IMR-90 (cell line): Measurements from ENCODE around the gene IGF1. TPM values are rescaled to one million over a fixed set of nuclear protein-coding genes. Genes with fewer than 3 reads are reported as not detected.

ENCODE experiments used
- ATAC-seq: fragments of 200-7000 bp; cut with Tn5 transposase; 2 replicates; pipeline ENCODE4 v1.9.1; 2020; ENCODE audit warnings: low read depth, mild to moderate bottlenecking, moderate library complexity
- BruUV-seq: library from RNA; stranded (reverse); fragments of 400-500 nt; replicated peaks from 2 replicates; lab custom pipeline; 2021; lab: Mats Ljungman, UMichigan
- CTCF ChIA-PET: fragments of 300-600 bp; formaldehyde crosslinking; extraction: SDS; loops from one replicate; lab custom pipeline; 2021; ENCODE audit warnings: antibody characterized with exemption; lab: Yijun Ruan, JAX
- POLR2A ChIA-PET: fragments of 300-600 bp; sonication (Branson Sonifier 250); formaldehyde crosslinking; loops from one replicate; lab custom pipeline; 2022; ENCODE audit warnings: antibody characterized with exemption; ENCODE audit not compliant: unreplicated experiment; lab: Charles Lee
- DNase-seq: peaks from one replicate; pipeline ENCODE4 v3.0.0; 2013
- H2AFZ ChIP-seq: replicated peaks from 2 replicates; pipeline ENCODE3; 2013; ENCODE audit warnings: low read length, mild to moderate bottlenecking; ENCODE audit not compliant: poor library complexity
- H2AK5ac ChIP-seq: 2 replicates; pipeline ENCODE4 v1.6.1; 2013; ENCODE audit warnings: low read depth, low read length, inconsistent platforms
- H2AK9ac ChIP-seq: replicated peaks from 2 replicates; pipeline ENCODE3; 2013; ENCODE audit warnings: mild to moderate bottlenecking, low read depth, low read length, moderate library complexity; ENCODE audit not compliant: poor library complexity
- H2BK120ac ChIP-seq: 2 replicates; pipeline ENCODE4 v1.6.1; 2013; ENCODE audit warnings: low read depth, low read length, inconsistent platforms
- H2BK15ac ChIP-seq: 3 replicates; pipeline ENCODE4 v1.6.1; 2013; ENCODE audit warnings: low read depth, low read length, inconsistent platforms
- H2BK20ac ChIP-seq: 2 replicates; pipeline ENCODE4 v1.6.1; 2013; ENCODE audit warnings: low read depth, mild to moderate bottlenecking, inconsistent platforms, low read length, moderate library complexity
- H2BK5ac ChIP-seq: 2 replicates; pipeline ENCODE4 v1.6.1; 2013; ENCODE audit warnings: mild to moderate bottlenecking, low read depth, low read length, inconsistent platforms; ENCODE audit not compliant: poor library complexity, severe bottlenecking
- H3K14ac ChIP-seq: replicated peaks from 2 replicates; pipeline ENCODE4 v1.6.1; 2013; ENCODE audit warnings: low read depth, low read length, inconsistent platforms
- H3K18ac ChIP-seq: 2 replicates; pipeline ENCODE4 v1.6.1; 2013; ENCODE audit warnings: low read depth, low read length, control low read depth
- H3K23ac ChIP-seq: 2 replicates; pipeline ENCODE4 v1.6.1; 2013; ENCODE audit warnings: low read depth, low read length, inconsistent platforms
- H3K27ac ChIP-seq: 2 replicates; pipeline ENCODE4 v1.5.1; 2013; ENCODE audit warnings: mild to moderate bottlenecking, control low read depth, low read length; ENCODE audit not compliant: insufficient read depth
- H3K27me3 ChIP-seq: 2 replicates; pipeline ENCODE4 v1.6.1; 2013; ENCODE audit warnings: low read length; ENCODE audit not compliant: control insufficient read depth, insufficient read depth
- H3K36me3 ChIP-seq: 2 replicates; pipeline ENCODE4 v1.6.1; 2013; ENCODE audit warnings: low read length, mixed read lengths; ENCODE audit not compliant: control insufficient read depth, insufficient read depth
- H3K4ac ChIP-seq: 2 replicates; pipeline ENCODE4 v1.6.1; 2013; ENCODE audit warnings: low read depth, low read length, inconsistent platforms
- H3K4me1 ChIP-seq: 2 replicates; pipeline ENCODE4 v1.6.1; 2013; ENCODE audit warnings: low read length, mixed read lengths; ENCODE audit not compliant: control insufficient read depth, insufficient read depth
- H3K4me2 ChIP-seq: 2 replicates; pipeline ENCODE4 v1.6.1; 2013; ENCODE audit warnings: low read depth, mild to moderate bottlenecking, control low read depth, low read length, moderate library complexity
- H3K4me3 ChIP-seq: 2 replicates; pipeline ENCODE4 v1.5.1; 2013; ENCODE audit warnings: low read depth, mild to moderate bottlenecking, control low read depth, low read length, moderate library complexity; ENCODE audit not compliant: insufficient read depth
- H3K56ac ChIP-seq: 2 replicates; pipeline ENCODE4 v1.6.1; 2013; ENCODE audit warnings: low read length, inconsistent platforms; ENCODE audit not compliant: insufficient read depth; ENCODE audit errors: extremely low read depth
- H3K79me1 ChIP-seq, 2 experiments: 2 replicates each; pipeline ENCODE4 v1.6.1; 2013; ENCODE audit warnings: low read length in 2 of 2, inconsistent platforms in 1 of 2, low read depth in 1 of 2
- H3K9ac ChIP-seq: 2 replicates; pipeline ENCODE4 v1.6.1; 2013; ENCODE audit warnings: low read depth, low read length, control low read depth
- H3K9me1 ChIP-seq: 2 replicates; pipeline ENCODE4 v1.6.1; 2013; ENCODE audit warnings: low read length, inconsistent platforms; ENCODE audit not compliant: insufficient read depth
- H3K9me3 ChIP-seq: 2 replicates; pipeline ENCODE4 v1.6.1; 2013; ENCODE audit warnings: low read length; ENCODE audit not compliant: control insufficient read depth, insufficient read depth
- H4K20me1 ChIP-seq: 2 replicates; pipeline ENCODE4 v1.6.1; 2013; ENCODE audit warnings: low read length, inconsistent platforms; ENCODE audit not compliant: insufficient read depth
- H4K5ac ChIP-seq: 2 replicates; pipeline ENCODE4 v1.6.1; 2013; ENCODE audit warnings: mild to moderate bottlenecking, low read depth, low read length, control low read depth
- H4K8ac ChIP-seq, 2 experiments: 2 replicates each; pipeline ENCODE4 v1.6.1; 2013; ENCODE audit warnings: low read depth in 2 of 2, low read length in 2 of 2, control low read depth in 1 of 2, inconsistent platforms in 1 of 2
- H4K91ac ChIP-seq: 2 replicates; pipeline ENCODE4 v1.6.1; 2013; ENCODE audit warnings: low read depth, low read length, inconsistent platforms; ENCODE audit not compliant: insufficient read depth
- BHLHE40 ChIP-seq: fragments of 150-350 bp; IDR thresholded peaks from 2 replicates; pipeline ENCODE4 v1.6.1; 2016; ENCODE audit warnings: mild to moderate bottlenecking, low read depth, low read length
- CEBPB ChIP-seq: IDR thresholded peaks from 2 replicates; pipeline ENCODE4 v1.6.1; 2012; ENCODE audit warnings: low read depth, low read length, improper control_type of control experiment
- CHD1 ChIP-seq: IDR thresholded peaks from 2 replicates; pipeline ENCODE4 v1.6.1; 2012; ENCODE audit warnings: low read depth, low read length, improper control_type of control experiment
- CTCF ChIP-seq: conservative IDR thresholded peaks from 2 replicates; pipeline ENCODE4 v1.5.1; 2012; ENCODE audit warnings: mild to moderate bottlenecking, low read depth, low read length, improper control_type of control experiment
- ELK1 ChIP-seq: fragments of 150-350 bp; IDR thresholded peaks from 2 replicates; pipeline ENCODE4 v1.6.1; 2016; ENCODE audit warnings: low read depth, mild to moderate bottlenecking, low read length, moderate library complexity, borderline replicate concordance
- FOS ChIP-seq: fragments of 150-350 bp; IDR thresholded peaks from 2 replicates; pipeline ENCODE4 v1.6.1; 2016; ENCODE audit warnings: low read depth, low read length
- MAFK ChIP-seq: IDR thresholded peaks from 2 replicates; pipeline ENCODE4 v1.6.1; 2012; ENCODE audit warnings: low read depth, low read length, improper control_type of control experiment
- MAZ ChIP-seq: IDR thresholded peaks from 2 replicates; pipeline ENCODE4 v1.6.1; 2012; ENCODE audit warnings: low read depth, mild to moderate bottlenecking, low read length, improper control_type of control experiment, moderate library complexity, borderline replicate concordance
- MXI1 ChIP-seq: IDR thresholded peaks from 2 replicates; pipeline ENCODE4 v1.6.1; 2012; ENCODE audit warnings: low read depth, mild to moderate bottlenecking, low read length, moderate library complexity, borderline replicate concordance
- NFE2L2 ChIP-seq: fragments of 150-350 bp; IDR thresholded peaks from 2 replicates; pipeline ENCODE4 v1.6.1; 2016; ENCODE audit warnings: low read depth, mild to moderate bottlenecking, low read length
- POLR2A ChIP-seq: IDR thresholded peaks from 2 replicates; pipeline ENCODE4 v1.6.1; 2012; ENCODE audit warnings: mild to moderate bottlenecking, low read depth, low read length
- RAD21 ChIP-seq: IDR thresholded peaks from 2 replicates; pipeline ENCODE4 v1.6.1; 2012; ENCODE audit warnings: low read length, improper control_type of control experiment
- RCOR1 ChIP-seq: IDR thresholded peaks from 2 replicates; pipeline ENCODE4 v1.6.1; 2012; ENCODE audit warnings: mild to moderate bottlenecking, low read length, improper control_type of control experiment; ENCODE audit not compliant: insufficient replicate concordance
- RFX5 ChIP-seq: IDR thresholded peaks from 2 replicates; pipeline ENCODE4 v1.8.0; 2012; ENCODE audit warnings: low read depth, mild to moderate bottlenecking, low read length, moderate library complexity
- SMC3 ChIP-seq: fragments of 150-350 bp; IDR thresholded peaks from 2 replicates; pipeline ENCODE4 v1.6.1; 2016; ENCODE audit warnings: low read depth, mild to moderate bottlenecking, antibody characterized with exemption, low read length, moderate library complexity
- USF2 ChIP-seq: fragments of 150-350 bp; IDR thresholded peaks from 2 replicates; pipeline ENCODE4 v1.6.1; 2017; ENCODE audit warnings: mild to moderate bottlenecking, antibody characterized with exemption, low read length, low read depth
- WGBS, 2 experiments: methylation state at CpG; one replicate each; pipeline versions ENCODE4 v1.1.5 to v1.1.7; 2013; ENCODE audit warnings: missing lambda C conversion rate in 2 of 2; ENCODE audit not compliant: insufficient read length in 1 of 2; ENCODE audit errors: extremely low coverage in 2 of 2; 5-methylcytosine and 5-hydroxymethylcytosine counted together
- dilution Hi-C: fragments of 300-500 bp; cut with HindIII; formaldehyde crosslinking; loops from one replicate; pipeline ENCODE4 v1.14.3; 2018; ENCODE audit warnings: low sequenced_read_pairs; ENCODE audit not compliant: unreplicated experiment
- in situ Hi-C: fragments of 300-500 bp; cut with MboI; formaldehyde crosslinking; loops from 3 replicates; pipeline ENCODE4 v1.14.3; 2019; ENCODE audit warnings: low sequenced_read_pairs, inconsistent platforms, mixed read lengths
- intact Hi-C: fragments of 100-400 bp; cut with micrococcal nuclease; formaldehyde crosslinking; loops from 2 replicates; pipeline ENCODE4 v1.10.0; 2022
- polyA plus RNA-seq, 3 experiments: library from polyadenylated mRNA; depleted of rRNA; stranded (reverse); fragments of >200 nt; gene quantifications; 2 replicates each; pipeline ENCODE4 v1.2.3, GENCODE V29; 2012; ENCODE audit warnings: low replicate concordance in 1 of 3
- total RNA-seq: library from RNA; depleted of rRNA; stranded (reverse); fragments of >200 nt; gene quantifications from 2 replicates; pipeline ENCODE4 v1.2.3, GENCODE V29; 2012

Gene IGF1
- total and polyA plus RNA-seq, 2 of the 4 experiments (the other 2 are of a cell fraction): under 0.01 to 0.12 TPM

GRCh38 chr12:102430661-102431060 is 49.7 kb downstream of the IGF1 start:
- H3K4me2 ChIP-seq: no peak overlapping the region
- 23% methylated on average over 3 of the region's 3 CpGs; no CpG with 5 or more reads in 1 of the 2 experiments for WGBS, 2 experiments
- H2AK9ac ChIP-seq: no peak overlapping the region
- intact Hi-C loops: no loop called here
- peak overlapping the region in 1 of 2 experiments; percentile 18; a peak in 1 of 4 replicates for H4K8ac ChIP-seq
- H2BK5ac ChIP-seq: peak overlapping the region; percentile 29
- CTCF ChIA-PET: no interaction called here
- DNase-seq (peak; percentile 32), ATAC-seq (peak; percentile 22)
- no peak overlapping the region for H3K23ac ChIP-seq
- H2BK15ac ChIP-seq: peak overlapping the region; percentile 17; the same call in 2 of the 3 replicates
- dilution Hi-C loops: no loop called here
- peak overlapping the region; percentile 31; the same call in 1 of the 2 replicates for H3K18ac ChIP-seq
- H4K20me1 ChIP-seq: no peaks in the 10 kb centered on the region
- H2AFZ ChIP-seq: no peak overlapping the region
- H3K9ac ChIP-seq: no peak overlapping the region
- 0 out of 2 replicates have a peak overlapping the region, but pooled peaks have one; percentile 35 for H3K14ac ChIP-seq
- peak overlapping the region; percentile 72 for H2BK120ac ChIP-seq
- no peak overlapping the region for H4K91ac ChIP-seq
- H3K4me3 ChIP-seq: no peak overlapping the region
- in situ Hi-C loops: no loop called here
- H3K9me1 ChIP-seq: peaks cover 14% of the 10 kb centered on the region
- H3K27me3 ChIP-seq: no peaks in the 10 kb centered on the region
- TF ChIP-seq BHLHE40: no peak
- no peak for TF ChIP-seq ELK1
- TF ChIP-seq RAD21: no peak
- TF ChIP-seq RCOR1: no peak
- no peak for TF ChIP-seq FOS
- TF ChIP-seq CTCF: no peak
- no peak for TF ChIP-seq RFX5
- no peak for TF ChIP-seq CEBPB
- no peak for TF ChIP-seq MAZ
- TF ChIP-seq MAFK: no peak
- no peak for TF ChIP-seq USF2
- TF ChIP-seq SMC3: no peak
- TF ChIP-seq CHD1: no peak
- no peak for TF ChIP-seq MXI1
- TF ChIP-seq POLR2A: no peak
- TF ChIP-seq NFE2L2: no peak
- H3K36me3 ChIP-seq: no peaks in the 10 kb centered on the region
- no peak overlapping the region for H4K5ac ChIP-seq
- peak overlapping the region; percentile 31; the same call in 1 of the 2 replicates for H3K4ac ChIP-seq
- BruUV-seq: no TSS peak
- peak overlapping the region; percentile 4; the same call in 1 of the 2 replicates for H2BK20ac ChIP-seq
- no peak overlapping the region for H3K56ac ChIP-seq
- no peaks in the 10 kb centered on the region for H3K79me1 ChIP-seq
- peaks cover 19% of the 10 kb centered on the region for H3K4me1 ChIP-seq
- H2AK5ac ChIP-seq: no peak overlapping the region
- H3K27ac ChIP-seq: 0 out of 2 replicates have a peak overlapping the region, but pooled peaks have one; percentile 15
- POLR2A ChIA-PET: no interaction called here
- H3K9me3 ChIP-seq: no peaks in the 10 kb centered on the region
